Activated T-cell treated with anti-CD3 and anti-CD28 coated beads for 1 hour (primary cell): Measurements from ENCODE around the gene IFT20.

Source experiments
- DNase-seq: peaks from one replicate; pipeline ENCODE4 v3.0.0-alpha.2; 2020; ENCODE audit warnings: low read depth

The IFT20 gene

GRCh38 chr17:28334666-28335200, 539 bp downstream of the IFT20 start:
- DNase-seq, result no peak

- DNase-seq, result no peak
These were observed 1.1 kb downstream of the IFT20 start for GRCh38 chr17:28334171-28334570.

- DNase-seq, result no peak
These were observed 2.1 kb downstream of the IFT20 start for GRCh38 chr17:28333083-28333746.

- no peak for DNase-seq
These were observed 3.3 kb downstream of the IFT20 start for GRCh38 chr17:28331891-28332420.

- no peak for DNase-seq
These were observed 4.6 kb downstream of the IFT20 start for GRCh38 chr17:28330671-28331070.

GRCh38 chr17:28328325-28328724, 6.9 kb downstream of the IFT20 start:
- DNase-seq, result no peak

- DNase-seq, result no peak
These were observed 7.6 kb downstream of the IFT20 start for GRCh38 chr17:28327709-28328108.

- no peak for DNase-seq
These were observed 8.2 kb downstream of the IFT20 start for GRCh38 chr17:28327031-28327607.

- DNase-seq, result no peak
These were observed 9.2 kb downstream of the IFT20 start for GRCh38 chr17:28326114-28326513.

GRCh38 chr17:28325211-28325610, 10.1 kb downstream of the IFT20 start:
- DNase-seq, result no peak

- DNase-seq, result no peak
These were observed 10.5 kb downstream of the IFT20 start for GRCh38 chr17:28324781-28325180.

- no peak for DNase-seq
These were observed 11.0 kb downstream of the IFT20 start for GRCh38 chr17:28324267-28324745.

- DNase-seq, result no peak
These were observed 14.8 kb downstream of the IFT20 start for GRCh38 chr17:28320215-28321061.

- no peak for DNase-seq
These were observed 15.7 kb downstream of the IFT20 start for GRCh38 chr17:28319598-28319935.

- peak; percentile 91 for DNase-seq
These were observed 16.3 kb downstream of the IFT20 start, which contains the start of gene TMEM97 for GRCh38 chr17:28318759-28319597. Gene TMEM97, plus strand, starts transcription at chr17:28319200. Its CDS starts 40 bp downstream, at chr17:28319240.

- no peak for DNase-seq
These were observed 17.1 kb downstream of the IFT20 start for GRCh38 chr17:28317966-28318758.

GRCh38 chr17:28317099-28317965, 17.9 kb downstream of the IFT20 start:
- DNase-seq, result no peak

GRCh38 chr17:28315846-28316705, 19.2 kb downstream of the IFT20 start:
- DNase-seq, result no peak

GRCh38 chr17:28313841-28314240, 21.4 kb downstream of the IFT20 start:
- DNase-seq, result no peak
